HG02763 (cell line): ENCODE results near the gene GHSR.

Source experiments
- ATAC-seq: cut with Tn5 transposase; IDR thresholded peaks from one replicate; pipeline ENCODE4 v1.9.1; 2021; ENCODE audit warnings: mild to moderate bottlenecking, moderate library complexity; ENCODE audit not compliant: unreplicated experiment

The GHSR gene

DNA sequence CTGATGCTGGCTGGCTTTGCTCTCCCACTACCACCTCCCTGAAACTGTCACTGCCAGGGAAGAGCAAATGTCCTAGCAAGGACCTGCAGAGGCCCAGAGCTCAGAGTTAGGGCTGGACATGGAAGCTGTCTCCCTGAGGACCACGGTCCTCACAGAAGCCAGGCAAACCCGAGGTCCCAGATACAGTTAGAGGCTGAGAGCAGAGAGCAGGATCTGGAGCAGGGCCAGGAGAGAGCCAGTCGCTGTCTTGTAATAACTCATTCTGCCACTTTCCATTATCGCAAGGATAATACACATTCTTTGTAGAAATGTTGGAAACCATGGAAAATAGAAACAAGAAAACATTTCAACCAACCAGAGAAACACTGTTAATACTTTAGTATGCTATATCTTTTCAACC, 10.1 kb downstream of the GHSR start:
- ATAC-seq = no peak

DNA sequence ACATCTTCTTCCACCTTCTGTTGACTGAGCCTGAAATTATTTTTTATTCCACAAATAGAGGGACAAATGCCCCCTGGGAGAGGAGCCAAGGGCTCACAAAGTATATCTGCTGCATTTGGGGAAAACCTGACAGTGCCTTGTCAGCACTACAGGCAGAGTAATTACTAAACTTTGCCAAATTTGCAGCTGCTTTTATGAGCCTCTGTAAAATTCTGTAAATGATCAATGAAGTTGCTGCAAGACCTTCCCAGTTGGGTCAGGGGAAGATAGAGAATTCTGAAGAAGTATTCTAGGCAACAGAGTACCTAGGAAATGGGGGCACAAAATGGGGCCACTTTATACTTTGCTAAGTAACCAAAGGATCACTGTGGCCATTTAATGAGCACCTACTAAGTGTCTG, 10.5 kb downstream of the GHSR start:
- ATAC-seq = no peak

DNA sequence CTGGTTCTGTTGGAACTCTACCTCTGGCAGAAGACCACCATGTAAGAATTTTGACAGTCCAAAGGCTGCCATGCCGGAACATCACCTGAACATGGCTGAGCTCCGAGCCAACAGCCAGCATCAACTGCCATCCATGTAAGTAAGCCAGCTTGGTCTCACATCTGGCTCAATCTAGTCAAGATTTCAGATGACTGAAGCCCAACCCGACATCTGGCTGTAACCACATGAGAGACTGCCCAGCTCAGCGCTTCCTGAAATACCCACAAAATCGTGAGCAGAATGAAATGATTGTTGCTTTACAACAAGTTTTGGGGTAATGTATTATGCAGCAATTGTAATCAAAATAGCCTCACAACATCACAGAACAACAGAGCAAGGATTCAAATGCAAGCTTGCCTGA, 32.9 kb downstream of the GHSR start:
- no peak for ATAC-seq

DNA sequence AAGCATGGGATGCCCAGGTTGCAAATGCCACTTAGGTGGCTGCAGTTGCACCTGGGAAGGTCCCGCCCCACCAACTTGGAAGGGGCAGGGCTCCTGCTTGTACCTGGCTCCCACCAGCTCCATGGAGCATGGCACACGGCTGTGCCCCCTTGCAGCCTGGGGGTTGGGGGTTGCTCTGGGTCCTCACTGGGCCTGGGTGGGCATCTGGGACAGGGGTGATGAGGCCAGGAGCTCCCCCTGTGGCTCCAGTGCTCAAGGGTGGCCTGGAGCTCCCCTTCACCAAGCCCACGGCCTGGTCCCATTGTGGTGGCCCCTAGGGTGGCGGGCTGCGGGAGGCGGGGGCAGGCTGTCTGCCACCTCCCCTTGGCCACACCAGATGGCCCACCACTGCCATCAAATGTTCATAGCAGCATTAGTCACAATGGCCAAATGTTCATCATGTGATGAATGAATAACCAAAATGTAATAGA, 36.7 kb downstream of the GHSR start:
- no peak for ATAC-seq

DNA sequence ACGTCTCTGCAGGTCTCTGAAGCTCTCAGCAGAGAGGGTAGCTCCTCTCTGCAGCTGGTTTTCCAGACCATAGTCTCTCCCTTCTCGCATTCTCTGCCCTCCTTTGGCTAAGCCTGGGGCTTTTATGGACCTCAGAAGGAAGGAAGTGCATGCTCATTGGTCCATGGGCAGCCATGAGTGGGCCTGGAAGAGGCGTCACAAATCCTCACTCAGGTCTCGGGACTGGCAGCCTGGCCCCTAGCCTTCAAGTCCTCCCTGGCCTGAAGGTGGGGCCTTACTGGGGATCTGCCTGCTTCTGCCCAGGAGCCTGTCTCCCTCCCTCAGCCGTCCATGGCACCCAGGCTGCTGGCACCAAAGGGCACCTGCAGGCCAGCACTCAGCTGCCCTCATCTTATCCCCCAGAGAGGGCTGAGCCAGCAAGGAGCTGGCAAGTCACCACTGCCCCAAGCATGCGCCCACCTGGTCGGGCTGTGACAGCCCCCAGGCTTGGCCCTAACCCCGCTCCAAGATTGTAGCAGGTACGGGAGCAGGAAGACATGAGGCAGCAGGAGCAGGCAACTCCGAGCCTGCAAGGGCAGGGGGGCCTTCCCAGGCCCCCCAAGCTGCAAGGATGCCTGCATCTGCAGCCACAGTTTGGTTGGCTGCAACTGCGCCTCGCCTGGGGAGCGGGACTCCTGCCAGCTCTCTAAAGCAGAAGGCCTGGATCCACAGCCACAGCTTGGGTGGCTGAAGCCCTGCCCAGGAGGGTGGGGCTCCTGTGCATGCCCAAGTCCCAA, 37.4 kb downstream of the GHSR start:
- ATAC-seq = no peak

DNA sequence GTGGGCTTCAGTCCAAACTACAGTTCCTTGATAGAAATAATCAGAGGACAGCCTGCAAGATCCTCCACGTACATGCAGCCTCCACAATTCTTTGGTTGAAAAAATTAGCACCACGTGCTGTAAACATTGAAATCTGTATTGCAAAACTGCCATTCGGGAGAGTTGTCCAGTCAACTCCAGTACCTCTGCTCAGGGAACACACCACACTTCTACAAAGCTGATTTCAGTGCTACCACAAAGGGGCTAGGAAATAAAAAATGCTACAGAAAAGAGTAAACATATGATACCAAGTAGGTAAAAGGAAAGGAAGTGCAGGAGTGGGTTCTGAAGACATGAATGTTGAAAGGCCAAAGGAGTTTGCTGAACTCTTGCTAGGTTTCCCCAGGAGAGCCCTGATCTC, 40.4 kb downstream of the GHSR start:
- no peak for ATAC-seq

DNA sequence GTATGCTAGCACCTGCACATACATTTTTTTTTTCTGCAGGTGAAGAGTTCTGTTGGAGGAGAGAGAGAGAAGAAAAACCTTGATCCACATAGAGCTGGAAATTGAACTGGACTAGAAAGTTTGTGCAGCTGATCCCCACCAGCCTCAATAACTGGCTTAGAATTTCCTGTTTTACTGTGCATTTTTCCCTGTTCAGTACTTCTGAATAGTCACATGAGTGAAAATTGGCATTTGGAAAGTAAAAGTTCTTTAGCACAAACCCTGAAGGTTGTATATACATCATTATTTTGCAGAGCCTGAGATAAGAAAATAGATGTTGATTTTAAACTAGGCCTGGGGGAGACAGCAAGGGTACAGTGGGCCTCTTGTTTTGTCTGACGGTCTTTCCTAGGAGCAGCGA, 42.3 kb downstream of the GHSR start:
- no peak for ATAC-seq

DNA sequence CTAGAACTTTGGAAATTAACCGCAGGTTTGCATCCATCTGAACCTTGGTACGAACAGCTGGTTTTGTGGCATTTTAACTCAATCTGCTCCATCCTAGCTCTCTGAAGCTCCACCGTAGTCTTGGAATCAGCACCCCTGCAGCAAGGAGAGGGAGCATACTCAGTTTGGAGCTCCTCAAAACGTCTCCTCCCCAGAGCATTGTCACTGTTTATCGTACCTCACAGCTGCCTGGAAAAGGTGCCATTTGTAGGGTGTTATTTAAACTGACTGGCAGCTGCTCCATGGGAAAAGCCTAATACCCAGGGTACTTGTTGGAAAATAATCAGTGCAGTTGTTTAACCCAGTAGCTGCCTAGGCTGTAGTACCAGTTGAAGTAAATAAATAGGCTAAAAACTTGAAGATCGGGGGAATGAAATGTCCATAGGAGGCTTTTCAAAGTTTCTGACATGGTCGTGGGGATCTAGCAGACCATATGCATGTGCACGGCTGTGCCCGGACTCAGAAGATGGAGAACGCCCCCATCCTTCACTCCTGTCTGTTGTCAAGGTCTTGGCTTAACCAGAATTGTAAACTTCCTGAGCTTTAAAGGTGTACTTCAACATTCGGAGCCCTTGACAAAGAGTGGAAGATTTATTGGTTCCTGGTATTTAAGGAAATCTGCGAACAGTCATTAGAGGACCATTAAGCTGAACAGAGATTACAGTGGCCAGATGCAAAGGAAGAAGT, 43.9 kb downstream of the GHSR start:
- no peak for ATAC-seq

DNA sequence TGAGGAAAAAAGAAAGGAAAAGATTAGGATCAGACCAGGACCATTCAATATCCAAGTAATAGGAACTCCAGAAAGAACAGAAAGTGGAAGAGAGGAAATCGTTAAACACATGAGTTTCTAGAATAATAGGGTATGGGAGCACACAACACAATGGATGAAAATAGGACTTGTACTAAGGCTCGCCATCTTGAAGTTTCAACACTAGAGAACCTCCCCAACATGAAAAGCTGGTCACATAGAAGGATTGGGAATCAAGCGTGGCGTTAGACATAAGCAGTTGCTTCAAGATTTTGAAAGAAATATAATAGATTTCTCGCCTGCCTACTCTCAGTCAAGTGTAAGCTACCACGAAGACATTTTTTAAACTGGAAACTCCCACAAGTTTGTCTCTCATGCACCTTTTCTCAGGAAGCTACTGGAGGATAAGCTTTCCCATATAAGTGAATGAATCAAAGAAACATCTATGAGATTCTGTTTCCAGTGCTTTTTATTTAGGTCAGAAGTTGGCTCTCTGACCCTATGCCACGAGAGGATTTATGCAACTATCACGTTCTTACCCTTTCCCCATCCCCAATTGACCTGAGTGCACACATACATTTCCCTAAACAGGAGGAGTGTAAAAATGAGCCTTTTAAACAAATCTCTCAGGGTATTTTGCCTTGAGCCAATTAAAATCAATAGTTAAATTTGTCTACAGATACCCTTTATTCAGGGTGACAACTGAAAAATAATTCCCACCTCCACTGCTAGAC, 45.2 kb downstream of the GHSR start:
- no peak for ATAC-seq

DNA sequence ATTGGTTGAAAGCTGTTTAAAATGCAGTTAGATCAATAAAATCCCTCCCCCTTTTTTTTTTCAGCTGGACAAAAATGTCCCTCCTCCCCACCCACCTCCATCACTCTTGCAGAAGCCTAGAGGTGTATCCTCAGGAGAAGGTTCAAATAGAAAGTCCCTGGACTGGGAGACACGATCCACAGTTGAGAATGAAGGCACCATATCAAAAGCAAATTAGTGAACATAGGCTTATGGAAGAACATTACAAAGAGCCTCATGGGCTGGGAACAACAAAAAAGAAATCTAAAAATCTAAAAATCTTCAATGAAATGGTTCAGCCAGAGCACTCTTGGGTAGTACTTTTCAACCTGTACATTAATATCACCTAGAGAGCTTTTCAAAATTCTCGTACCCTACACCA, 46.2 kb downstream of the GHSR start:
- ATAC-seq = no peak

DNA sequence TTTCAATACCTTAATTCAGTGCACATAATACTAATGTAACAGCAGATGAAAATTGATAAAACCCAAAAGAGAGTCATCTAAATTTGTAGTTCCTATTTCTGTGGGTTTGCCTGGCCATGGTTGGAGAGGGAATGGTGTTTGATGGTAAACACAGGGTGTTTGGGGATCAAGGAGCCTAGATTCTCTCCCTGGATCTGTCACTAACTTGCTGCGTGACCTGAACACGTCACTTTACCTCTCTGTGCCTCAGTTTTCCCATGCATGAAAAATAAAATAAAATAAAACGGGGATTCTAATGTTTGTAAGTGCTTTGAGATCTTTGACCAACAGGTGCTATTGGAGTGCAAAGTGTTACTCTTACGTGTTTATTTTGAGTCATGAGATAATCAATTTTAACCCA, 49.8 kb downstream of the GHSR start:
- no peak for ATAC-seq

DNA sequence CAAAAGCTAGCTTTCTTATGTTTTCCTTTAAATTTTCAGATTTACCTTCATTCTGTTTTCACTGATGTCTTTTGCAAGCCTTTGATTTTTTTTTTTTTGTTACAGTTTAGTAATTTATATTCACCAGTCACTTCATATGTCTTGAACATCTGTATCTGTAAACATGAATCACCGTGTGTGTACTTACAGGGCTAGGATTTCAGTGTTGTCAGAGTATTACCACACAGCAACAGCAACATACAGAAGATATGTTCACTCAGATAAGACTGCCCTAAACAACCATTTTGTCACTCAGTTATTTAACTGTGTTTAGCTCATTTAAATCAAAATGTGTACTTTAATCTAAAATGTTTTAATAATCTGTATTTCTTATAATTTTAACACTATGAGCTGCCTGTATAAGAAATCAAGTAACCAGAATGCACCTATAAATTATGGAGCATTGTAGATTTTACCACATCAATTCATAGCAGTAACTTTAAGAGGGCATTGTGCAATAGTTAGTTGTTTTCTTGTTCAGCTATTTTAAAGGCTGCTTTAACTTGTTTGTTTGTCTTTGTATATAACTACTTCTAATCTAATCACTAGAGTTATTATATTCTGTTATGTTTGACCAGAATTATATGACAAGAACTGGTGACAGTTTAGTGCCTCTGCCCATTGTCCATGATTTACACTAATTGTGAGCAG, 50.4 kb downstream of the GHSR start:
- no peak for ATAC-seq

DNA sequence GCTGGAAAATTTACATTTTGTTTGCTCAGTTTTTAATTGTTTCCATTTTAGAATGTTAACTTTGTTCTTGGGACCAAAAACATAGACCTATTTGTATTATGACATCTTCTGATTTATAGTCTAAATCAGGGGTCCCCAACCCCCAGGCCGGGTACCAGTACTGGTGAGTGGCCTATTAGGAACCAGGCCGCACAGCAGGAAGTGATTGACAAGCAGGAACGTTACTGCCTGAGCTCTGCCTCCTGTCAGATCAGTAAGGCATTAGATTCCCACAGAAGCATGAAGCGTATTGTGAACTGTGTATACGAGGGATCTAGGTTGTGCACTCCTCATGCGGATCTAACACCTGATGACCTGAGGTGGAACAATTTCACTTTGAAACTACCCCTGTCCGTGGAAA, 51.9 kb downstream of the GHSR start:
- ATAC-seq = no peak

DNA sequence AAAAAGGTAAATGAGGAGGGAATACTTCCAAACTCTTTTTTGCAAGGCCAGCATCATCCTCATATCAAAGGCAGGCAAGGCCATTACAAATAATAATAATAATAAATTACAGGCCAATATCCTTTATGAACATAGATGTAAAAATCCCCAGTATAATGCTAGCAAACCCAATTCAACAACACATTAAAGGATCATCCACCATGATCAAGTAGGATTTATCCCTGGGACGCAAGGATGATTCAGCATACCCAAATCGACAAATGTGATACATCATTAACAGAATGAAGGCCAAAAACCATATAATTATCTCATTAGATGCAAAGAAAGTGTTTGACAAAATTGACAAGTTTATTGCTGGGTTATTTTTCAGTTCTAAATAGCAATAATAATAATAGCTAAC, 53.6 kb downstream of the GHSR start:
- no peak for ATAC-seq
